ENCODE data around the gene USF3.

The USF3 gene

GRCh38 chr3:113664523-113665094 lies 31.8 kb downstream of the USF3 start:
- Histone ChIP-seq H3K27ac (no peak overlapping the region), H3K36me3 (peaks cover 61% of the 10 kb centered on the region), H3K27me3 (no peaks in the 10 kb centered on the region), H3K4me1 (ENCODE audit: control insufficient read depth in 1 of 2, insufficient read depth in 1 of 2, low read depth in 1 of 2, low read length in 1 of 2) (no peaks in the 10 kb centered on the region), H3K9me3 (no peaks in the 10 kb centered on the region), H3K4me3 (ENCODE audit: low read depth in 1 of 2, low read length in 1 of 2) (no peak overlapping the region)
- TF ChIP-seq CTCF (IDR thresholded peaks at IDR 0.05): no peak

GRCh38 chr3:113663761-113664160 lies 32.7 kb downstream of the USF3 start:
- Histone ChIP-seq H3K4me3 (ENCODE audit: low read depth in 1 of 2, low read length in 1 of 2) (no peak overlapping the region), H3K9me3 (no peaks in the 10 kb centered on the region), H3K27me3 (no peaks in the 10 kb centered on the region), H3K27ac (no peak overlapping the region), H3K36me3 (peaks cover 69% of the 10 kb centered on the region), H3K4me1 (ENCODE audit: control insufficient read depth in 1 of 2, insufficient read depth in 1 of 2, low read depth in 1 of 2, low read length in 1 of 2) (no peaks in the 10 kb centered on the region)
- TF ChIP-seq CTCF (IDR thresholded peaks at IDR 0.05): no peak

- peaks cover 73% of the 10 kb centered on the region for H3K36me3 ChIP-seq
- no peaks in the 10 kb centered on the region for H3K9me3 ChIP-seq
- H3K27ac ChIP-seq: no peak overlapping the region
- no peak for TF ChIP-seq CTCF (IDR thresholded peaks at IDR 0.05)
- H3K4me3 ChIP-seq (ENCODE audit: low read depth in 1 of 2, low read length in 1 of 2): no peak overlapping the region
- H3K27me3 ChIP-seq: no peaks in the 10 kb centered on the region
- H3K4me1 ChIP-seq (ENCODE audit: control insufficient read depth in 1 of 2, insufficient read depth in 1 of 2, low read depth in 1 of 2, low read length in 1 of 2): no peaks in the 10 kb centered on the region
Measured at GRCh38 chr3:113663324-113663750, 33.1 kb downstream of the USF3 start.

GRCh38 chr3:113662824-113663223 lies 33.6 kb downstream of the USF3 start:
- H3K9me3 ChIP-seq: no peaks in the 10 kb centered on the region
- H3K36me3 ChIP-seq: peaks cover 78% of the 10 kb centered on the region
- H3K4me1 ChIP-seq (ENCODE audit: control insufficient read depth in 1 of 2, insufficient read depth in 1 of 2, low read depth in 1 of 2, low read length in 1 of 2): no peaks in the 10 kb centered on the region

GRCh38 chr3:113660896-113661295 lies 35.5 kb downstream of the USF3 start:
- H3K4me1 ChIP-seq (ENCODE audit: control insufficient read depth in 1 of 2, insufficient read depth in 1 of 2, low read depth in 1 of 2, low read length in 1 of 2): no peaks in the 10 kb centered on the region
- no peaks in the 10 kb centered on the region for H3K27me3 ChIP-seq
- peaks cover 83% of the 10 kb centered on the region for H3K36me3 ChIP-seq
- no peak for TF ChIP-seq CTCF (IDR thresholded peaks at IDR 0.05)
- no peak overlapping the region for H3K4me3 ChIP-seq (ENCODE audit: low read depth in 1 of 2, low read length in 1 of 2)
- H3K9me3 ChIP-seq: no peaks in the 10 kb centered on the region
- no peak overlapping the region for H3K27ac ChIP-seq

More at GRCh38 chr3:113662824-113663223, 33.6 kb downstream of the USF3 start:
- no peak for TF ChIP-seq CTCF (IDR thresholded peaks at IDR 0.05)
- H3K4me3 ChIP-seq (ENCODE audit: low read depth in 1 of 2, low read length in 1 of 2): no peak overlapping the region
- no peak overlapping the region for H3K27ac ChIP-seq
- no peaks in the 10 kb centered on the region for H3K27me3 ChIP-seq
